ENCODE data around the gene RPLP2.

DNA sequence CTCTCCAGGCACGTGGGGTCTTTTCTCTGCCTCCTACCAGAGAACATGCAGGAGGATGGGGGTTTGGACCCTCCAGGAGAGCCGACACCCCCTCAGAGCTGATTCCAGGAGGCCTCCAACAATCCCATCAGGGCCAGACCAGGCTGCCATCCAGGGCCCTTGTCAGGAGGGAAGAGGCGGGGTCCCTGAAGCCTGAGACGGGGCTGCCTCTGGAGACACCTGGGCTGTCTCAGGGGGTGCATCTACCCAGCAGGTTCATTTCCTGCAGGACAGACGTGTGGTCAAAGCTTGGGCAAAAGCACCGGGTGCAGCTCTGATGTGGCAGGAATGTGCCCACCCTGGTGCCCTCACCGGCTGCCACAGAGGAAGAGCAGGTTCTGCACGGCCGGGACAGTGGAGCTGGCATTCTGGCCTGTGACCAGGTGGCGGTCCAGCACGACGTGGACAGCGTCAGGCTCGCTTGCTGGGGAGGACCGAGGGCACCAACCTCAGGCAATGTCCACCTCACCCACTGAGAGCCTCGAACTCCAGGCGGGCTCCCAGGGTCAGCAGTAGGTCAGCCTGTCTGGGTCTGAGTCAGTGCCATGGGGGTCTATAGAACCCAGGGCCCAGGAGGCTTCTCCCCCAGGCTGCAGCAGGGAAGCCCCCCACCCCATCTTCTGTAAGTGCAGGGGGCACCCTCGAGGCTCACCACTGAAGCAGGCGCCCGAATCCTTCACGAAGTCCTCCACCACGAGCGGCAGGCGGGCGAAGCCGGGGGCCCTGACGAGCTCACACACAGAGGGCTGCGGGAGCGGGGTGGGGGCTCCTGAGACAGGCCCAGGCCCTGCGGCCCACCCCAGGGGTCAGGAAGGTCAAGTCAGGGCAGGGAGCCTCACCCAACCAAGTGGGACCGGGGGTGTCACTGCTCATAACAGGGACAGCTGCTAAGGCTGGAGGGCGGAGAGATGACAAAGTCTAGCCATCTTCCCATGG, 38.8 kb upstream of the RPLP2 start:
- TF ChIP-seq, protein P1, sequence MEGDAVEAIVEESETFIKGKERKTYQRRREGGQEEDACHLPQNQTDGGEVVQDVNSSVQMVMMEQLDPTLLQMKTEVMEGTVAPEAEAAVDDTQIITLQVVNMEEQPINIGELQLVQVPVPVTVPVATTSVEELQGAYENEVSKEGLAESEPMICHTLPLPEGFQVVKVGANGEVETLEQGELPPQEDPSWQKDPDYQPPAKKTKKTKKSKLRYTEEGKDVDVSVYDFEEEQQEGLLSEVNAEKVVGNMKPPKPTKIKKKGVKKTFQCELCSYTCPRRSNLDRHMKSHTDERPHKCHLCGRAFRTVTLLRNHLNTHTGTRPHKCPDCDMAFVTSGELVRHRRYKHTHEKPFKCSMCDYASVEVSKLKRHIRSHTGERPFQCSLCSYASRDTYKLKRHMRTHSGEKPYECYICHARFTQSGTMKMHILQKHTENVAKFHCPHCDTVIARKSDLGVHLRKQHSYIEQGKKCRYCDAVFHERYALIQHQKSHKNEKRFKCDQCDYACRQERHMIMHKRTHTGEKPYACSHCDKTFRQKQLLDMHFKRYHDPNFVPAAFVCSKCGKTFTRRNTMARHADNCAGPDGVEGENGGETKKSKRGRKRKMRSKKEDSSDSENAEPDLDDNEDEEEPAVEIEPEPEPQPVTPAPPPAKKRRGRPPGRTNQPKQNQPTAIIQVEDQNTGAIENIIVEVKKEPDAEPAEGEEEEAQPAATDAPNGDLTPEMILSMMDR (IDR thresholded peaks at IDR 0.05) = no peak
- TF ChIP-seq EZH2phosphoT487 (IDR thresholded peaks at IDR 0.05) = no peak

All from neural progenitor cell (in vitro differentiated cells).